Esophagus squamous epithelium (tissue), 4 donors: ENCODE results near the gene PRR35.

Source experiments
- POLR2A ChIP-seq, 4 donors: fragments of 450-650 bp; IDR thresholded peaks; one replicate each; pipeline ENCODE4 v1.6.1; 2017; ENCODE audit warnings: antibody characterized with exemption in 4 of 4, mild to moderate bottlenecking in 4 of 4, moderate library complexity in 3 of 4
- TF ChIP-seq, protein P1 (sequence below), 6 experiments: fragments of 450-650 bp in 4 of 6; fragments of 200-600 bp in 2 of 6; sonication (generic) in 2 of 6; IDR thresholded peaks; one replicate each; pipeline ENCODE4 v1.5.1; 2016 to 2019; ENCODE audit warnings: antibody characterized with exemption in 6 of 6, mild to moderate bottlenecking in 4 of 6, moderate library complexity in 4 of 6

- TF ChIP-seq, protein P1, sequence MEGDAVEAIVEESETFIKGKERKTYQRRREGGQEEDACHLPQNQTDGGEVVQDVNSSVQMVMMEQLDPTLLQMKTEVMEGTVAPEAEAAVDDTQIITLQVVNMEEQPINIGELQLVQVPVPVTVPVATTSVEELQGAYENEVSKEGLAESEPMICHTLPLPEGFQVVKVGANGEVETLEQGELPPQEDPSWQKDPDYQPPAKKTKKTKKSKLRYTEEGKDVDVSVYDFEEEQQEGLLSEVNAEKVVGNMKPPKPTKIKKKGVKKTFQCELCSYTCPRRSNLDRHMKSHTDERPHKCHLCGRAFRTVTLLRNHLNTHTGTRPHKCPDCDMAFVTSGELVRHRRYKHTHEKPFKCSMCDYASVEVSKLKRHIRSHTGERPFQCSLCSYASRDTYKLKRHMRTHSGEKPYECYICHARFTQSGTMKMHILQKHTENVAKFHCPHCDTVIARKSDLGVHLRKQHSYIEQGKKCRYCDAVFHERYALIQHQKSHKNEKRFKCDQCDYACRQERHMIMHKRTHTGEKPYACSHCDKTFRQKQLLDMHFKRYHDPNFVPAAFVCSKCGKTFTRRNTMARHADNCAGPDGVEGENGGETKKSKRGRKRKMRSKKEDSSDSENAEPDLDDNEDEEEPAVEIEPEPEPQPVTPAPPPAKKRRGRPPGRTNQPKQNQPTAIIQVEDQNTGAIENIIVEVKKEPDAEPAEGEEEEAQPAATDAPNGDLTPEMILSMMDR (IDR thresholded peaks at IDR 0.05): no peak
- no peak for TF ChIP-seq POLR2A (IDR thresholded peaks at IDR 0.05)
Observed at GRCh38 chr16:559411-560203, 587 bp upstream of the PRR35 start.
